SK-N-SH treated with all-trans-retinoic acid at 6 μM for 48 hours (cell line): ENCODE measurements around the gene MFSD6L.

Source experiments
- CREB5 ChIP-seq: fragments of 250-450 bp; sonication (Bioruptor Pico); IDR thresholded peaks from 2 replicates; pipeline ENCODE4 v1.5.1; 2020; ENCODE audit warnings: low read depth, mild to moderate bottlenecking, moderate library complexity
- ISL1 ChIP-seq: fragments of 250-450 bp; sonication (Bioruptor Pico); IDR thresholded peaks from 2 replicates; pipeline ENCODE4 v2.1.2; 2022; ENCODE audit warnings: mild to moderate bottlenecking, moderate library complexity
- PATZ1 ChIP-seq: fragments of 250-450 bp; sonication (Bioruptor Pico); IDR thresholded peaks from 2 replicates; pipeline ENCODE4 v1.8.0; 2020; ENCODE audit warnings: mild to moderate bottlenecking, moderate library complexity, borderline replicate concordance
- POU6F1 ChIP-seq: fragments of 250-450 bp; sonication (Bioruptor Pico); IDR thresholded peaks from 2 replicates; pipeline ENCODE4 v1.8.0; 2021; ENCODE audit warnings: low read depth, mild to moderate bottlenecking, moderate library complexity, borderline replicate concordance
- PPARA ChIP-seq: fragments of 250-450 bp; sonication (Bioruptor Pico); IDR thresholded peaks from 2 replicates; pipeline ENCODE4 v1.5.0; 2020; ENCODE audit warnings: mild to moderate bottlenecking, borderline replicate concordance
- RARB ChIP-seq: fragments of 250-450 bp; sonication (Bioruptor Pico); IDR thresholded peaks from 2 replicates; pipeline ENCODE4 v1.8.0; 2021; ENCODE audit warnings: mild to moderate bottlenecking, moderate library complexity
- TSHZ2 ChIP-seq: fragments of 250-450 bp; sonication (Bioruptor Pico); IDR thresholded peaks from 2 replicates; pipeline ENCODE4 v1.5.0; 2020; ENCODE audit warnings: mild to moderate bottlenecking, moderate library complexity
- ZFP3 ChIP-seq: fragments of 250-450 bp; sonication (Bioruptor Pico); IDR thresholded peaks from 2 replicates; pipeline ENCODE4 v1.5.0; 2020; ENCODE audit warnings: mild to moderate bottlenecking, moderate library complexity
- ZNF565 ChIP-seq: fragments of 450-650 bp; formaldehyde crosslinking; conservative IDR thresholded peaks from 2 replicates; pipeline ENCODE4 v1.5.0; 2020; ENCODE audit warnings: low read depth, mild to moderate bottlenecking, moderate library complexity
- ZNF8 ChIP-seq: fragments of 450-650 bp; formaldehyde crosslinking; IDR thresholded peaks from 2 replicates; pipeline ENCODE4 v1.5.0; 2020; ENCODE audit warnings: mild to moderate bottlenecking, moderate library complexity

GRCh38 chr17:8766731-8767130 is 32.4 kb downstream of the MFSD6L start:
- no peak for TF ChIP-seq ZFP3 (CRISPR knock-in tag)
- no peak for TF ChIP-seq ZNF565
- TF ChIP-seq PATZ1 (CRISPR knock-in tag) = no peak
- no peak for TF ChIP-seq ISL1 (CRISPR knock-in tag)
- no peak for TF ChIP-seq POU6F1 (CRISPR knock-in tag)
- no peak for TF ChIP-seq PPARA
- TF ChIP-seq RARB = no peak
- TF ChIP-seq TSHZ2 (CRISPR knock-in tag) = no peak
- TF ChIP-seq ZNF8 (CRISPR knock-in tag) = no peak
- no peak for TF ChIP-seq CREB5 (CRISPR knock-in tag)
